SU-DHL-6 (cell line): ENCODE results near the gene PDZD2.

Experiments used
- CTCF ChIP-seq: fragments of 200-600 bp; sonication (generic); IDR thresholded peaks from one replicate; pipeline ENCODE4 v1.5.1; 2017; ENCODE audit warnings: antibody characterized with exemption, mild to moderate bottlenecking, low read length, moderate library complexity; ENCODE audit not compliant: insufficient read depth, poor library complexity, severe bottlenecking
- EZH2phosphoT487 ChIP-seq: fragments of 200-600 bp; sonication (generic), shearing (Covaris generic); conservative IDR thresholded peaks from 2 replicates; pipeline ENCODE4 v1.6.1; 2018; ENCODE audit warnings: mild to moderate bottlenecking, antibody characterized with exemption, low read length, moderate library complexity, mixed read lengths

- TF ChIP-seq CTCF (no peak), EZH2phosphoT487 (no peak)
Measured at GRCh38 chr5:31623249-31623648, 15.7 kb upstream of the PDZD2 start.
